NCI-H2196 treated with DMSO at 0.1 percent for 48 hours (cell line): ENCODE data around the gene B3GNT9.

Source experiments
- DNase-seq: peaks from one replicate; lab custom pipeline; 2025; ENCODE audit not compliant: unreplicated experiment; lab: John Stamatoyannopoulos, UW

B3GNT9 gene

GRCh38 chr16:67115639-67116038 is 35.2 kb downstream of the B3GNT9 start:
- DNase-seq, result no peak

- DNase-seq, result no peak
Observed at GRCh38 chr16:67114793-67115192, 36.0 kb downstream of the B3GNT9 start.

GRCh38 chr16:67112591-67113399 is 38.0 kb downstream of the B3GNT9 start:
- no peak for DNase-seq

- no peak for DNase-seq
Observed at GRCh38 chr16:67111951-67112444, 38.8 kb downstream of the B3GNT9 start.

GRCh38 chr16:67109407-67110135 is 41.2 kb downstream of the B3GNT9 start, which contains the start of gene PHAF1:
Gene PHAF1 (plus strand): TSS chr16:67109941. CDS start chr16:67110176, 235 bp downstream.
- peak; percentile 60 for DNase-seq

GRCh38 chr16:67108931-67109406 is 41.8 kb downstream of the B3GNT9 start:
- DNase-seq, result no peak

GRCh38 chr16:67108489-67108888 is 42.3 kb downstream of the B3GNT9 start:
- DNase-seq, result no peak

- no peak for DNase-seq
Observed at GRCh38 chr16:67105881-67106280, 44.9 kb downstream of the B3GNT9 start.

- DNase-seq, result no peak
Observed at GRCh38 chr16:67105246-67105645, 45.6 kb downstream of the B3GNT9 start.

- no peak for DNase-seq
Observed at GRCh38 chr16:67104845-67105244, 46.0 kb downstream of the B3GNT9 start.

GRCh38 chr16:67104061-67104460 is 46.7 kb downstream of the B3GNT9 start:
- DNase-seq, result no peak

GRCh38 chr16:67101311-67102082 is 49.3 kb downstream of the B3GNT9 start:
- DNase-seq, result no peak

GRCh38 chr16:67100569-67101310 is 50.1 kb downstream of the B3GNT9 start:
- DNase-seq, result no peak

- no peak for DNase-seq
Observed at GRCh38 chr16:67098599-67098998, 52.2 kb downstream of the B3GNT9 start.
